Measurements from ENCODE around the gene TRAF3IP1. TPM values are rescaled to one million over a fixed set of nuclear protein-coding genes. Genes with fewer than 3 reads are reported as not detected.
A peak's percentile ranks its signal among the peaks of the same experiment; 100 is the strongest.

The TRAF3IP1 gene
- total RNA-seq, 2 donors from 2014 or later: 5.4 to 10.9 TPM

GRCh38 chr2:238422940-238423339 is 102.6 kb downstream of the TRAF3IP1 start:
- H3K4me3 ChIP-seq: no peak overlapping the region
- ATAC-seq (no peak), DNase-seq (no peak)
- peaks cover 14% of the 10 kb centered on the region for H3K4me1 ChIP-seq
- 96 to 100% methylated on average over 1 to 7 of the region's 7 CpGs for WGBS, 2 donors
- no peaks in the 10 kb centered on the region for H3K9me3 ChIP-seq
- no peaks in the 10 kb centered on the region for H3K27me3 ChIP-seq
- no peak overlapping the region for H3K27ac ChIP-seq
- TF ChIP-seq CTCF (IDR thresholded peaks at IDR 0.05) (no peak), POLR2A (IDR thresholded peaks at IDR 0.05) (no peak)
- H3K36me3 ChIP-seq (replicated peaks in 1 of 2; ENCODE audit: insufficient read depth in 1 of 2, low read depth in 2 of 2): no peaks in the 10 kb centered on the region
- intact Hi-C loops (cut with DNase I): no loop called here

- TF ChIP-seq CTCF (IDR thresholded peaks at IDR 0.05): no peak
- H3K4me1 ChIP-seq: peaks cover 22% of the 10 kb centered on the region
Measured at GRCh38 chr2:238423561-238424312, 103.4 kb downstream of the TRAF3IP1 start.

GRCh38 chr2:238424313-238424700 is 104.0 kb downstream of the TRAF3IP1 start:
- Histone ChIP-seq H3K4me1 (peaks cover 23% of the 10 kb centered on the region), H3K27me3 (no peaks in the 10 kb centered on the region), H3K9me3 (no peaks in the 10 kb centered on the region), H3K27ac (no peak overlapping the region), H3K4me3 (no peak overlapping the region), H3K36me3 (replicated peaks in 1 of 2; ENCODE audit: insufficient read depth in 1 of 2, low read depth in 2 of 2) (no peaks in the 10 kb centered on the region)
- no peak for ATAC-seq
- intact Hi-C loops (cut with DNase I): no loop called here
- TF ChIP-seq POLR2A (IDR thresholded peaks at IDR 0.05): no peak
- no peak for TF ChIP-seq CTCF (IDR thresholded peaks at IDR 0.05)
- WGBS, 2 donors: 82 to 88% methylated on average over 3 of the region's 3 CpGs
- DNase-seq: no peak

More at GRCh38 chr2:238423561-238424312, 103.4 kb downstream of the TRAF3IP1 start:
- Histone ChIP-seq H3K27me3 (no peaks in the 10 kb centered on the region), H3K36me3 (replicated peaks in 1 of 2; ENCODE audit: insufficient read depth in 1 of 2, low read depth in 2 of 2) (no peaks in the 10 kb centered on the region), H3K9me3 (no peaks in the 10 kb centered on the region), H3K4me3 (no peak overlapping the region), H3K27ac (no peak overlapping the region)
- ATAC-seq (no peak), DNase-seq (no peak)
- WGBS, 2 donors: 74 to 75% methylated on average over 5 to 9 of the region's 9 CpGs
- intact Hi-C loops (cut with DNase I): no loop called here

- WGBS, 2 donors: 40 to 44% methylated on average over 12 to 16 of the region's 16 CpGs
- TF ChIP-seq POLR2A (IDR thresholded peaks at IDR 0.05): no peak
- TF ChIP-seq CTCF (IDR thresholded peaks at IDR 0.05): no peak
- no peak overlapping the region for H3K4me3 ChIP-seq
- ATAC-seq (no peak), DNase-seq (peak in 1 of 4 donors; percentile 23)
- H3K36me3 ChIP-seq (replicated peaks in 1 of 2; ENCODE audit: insufficient read depth in 1 of 2, low read depth in 2 of 2): no peaks in the 10 kb centered on the region
- H3K27ac ChIP-seq: peak overlapping the region; percentile 70 to 93 (median 80)
- peaks cover 23% of the 10 kb centered on the region for H3K4me1 ChIP-seq
- H3K27me3 ChIP-seq: no peaks in the 10 kb centered on the region
- no peaks in the 10 kb centered on the region for H3K9me3 ChIP-seq
- intact Hi-C loops (cut with DNase I): no loop called here
Measured at GRCh38 chr2:238425505-238425978, 105.2 kb downstream of the TRAF3IP1 start.

Measured in body of pancreas (tissue), 4 donors.